ENCODE data around the gene FBXO7.

The FBXO7 gene

GRCh38 chr22:32538521-32538920 is 63.9 kb downstream of the FBXO7 start:
- Histone ChIP-seq H3K4me3 (ENCODE audit: low read length) (no peak overlapping the region), H4K20me1 (ENCODE audit: insufficient read depth, low read length) (no peaks in the 10 kb centered on the region), H3K9me3 (replicated peaks; ENCODE audit: insufficient read depth, low read length) (no peaks in the 10 kb centered on the region), H3K79me2 (ENCODE audit: low read length) (no peaks in the 10 kb centered on the region), H3K9ac (ENCODE audit: low read length) (no peak overlapping the region), H3K36me3 (replicated peaks; ENCODE audit: insufficient read depth, low read length) (no peaks in the 10 kb centered on the region), H3K27me3 (replicated peaks; ENCODE audit: insufficient read depth, low read length) (no peaks in the 10 kb centered on the region), H3K9me2 (replicated peaks; ENCODE audit: insufficient read depth, low read length) (no peaks in the 10 kb centered on the region), H3K4me2 (ENCODE audit: low read depth, low read length) (no peak overlapping the region), H3K4me1 (ENCODE audit: low read length) (peaks cover 41% of the 10 kb centered on the region), H2AFZ (ENCODE audit: low read length) (no peak overlapping the region), H3K27ac (ENCODE audit: low read length) (no peak overlapping the region), H3F3A (ENCODE audit: insufficient read depth, low read length) (peaks cover 17% of the 10 kb centered on the region)
- DNase-seq, result no peak
- no peak for TF ChIP-seq EZH2phosphoT487 (IDR thresholded peaks at IDR 0.05; ENCODE audit: low read length)

DNA sequence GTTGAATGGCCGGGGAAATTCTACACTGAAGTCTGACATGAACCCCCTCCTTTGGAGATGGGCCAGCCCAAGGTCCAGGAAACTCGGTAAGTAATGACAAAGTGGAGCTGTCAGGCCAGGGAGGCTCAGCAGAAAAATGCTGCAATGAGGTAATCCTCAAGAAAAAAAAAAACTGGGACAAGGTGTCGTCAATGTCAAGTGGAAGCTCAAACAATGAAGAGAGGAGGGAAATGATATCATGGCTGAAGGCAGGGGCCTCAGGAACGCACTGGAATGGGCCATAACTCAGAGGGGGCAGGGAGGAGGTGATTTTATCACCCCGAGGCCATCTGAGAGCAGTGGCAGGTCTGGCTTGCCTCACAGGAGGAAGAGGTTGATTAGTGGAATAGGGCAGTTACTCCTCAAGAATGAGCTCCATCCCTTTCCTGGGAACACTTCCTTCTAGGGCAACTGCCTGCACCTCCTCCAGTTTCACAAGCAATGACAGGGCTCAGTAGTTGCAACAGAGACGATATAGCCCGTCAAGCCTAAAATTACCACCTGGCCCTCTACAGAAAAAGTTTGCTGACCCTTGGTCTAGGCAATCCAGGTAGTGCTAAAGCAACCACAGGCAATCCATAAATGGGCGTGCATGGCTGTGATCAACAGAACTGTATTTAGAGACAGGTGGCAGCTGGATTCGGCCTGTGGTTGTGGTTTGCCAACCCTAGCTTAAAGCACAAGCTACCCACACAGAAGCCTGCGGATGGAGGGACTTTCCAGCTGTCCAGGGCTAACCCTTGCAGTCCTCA is 65.2 kb downstream of the FBXO7 start:
- H3K9me3 ChIP-seq (replicated peaks; ENCODE audit: insufficient read depth, low read length), result no peaks in the 10 kb centered on the region
- no peaks in the 10 kb centered on the region for H3K36me3 ChIP-seq (replicated peaks; ENCODE audit: insufficient read depth, low read length)
- no peaks in the 10 kb centered on the region for H3K27me3 ChIP-seq (replicated peaks; ENCODE audit: insufficient read depth, low read length)
- H3K4me1 ChIP-seq (ENCODE audit: low read length), result peaks cover 41% of the 10 kb centered on the region
- H4K20me1 ChIP-seq (ENCODE audit: insufficient read depth, low read length), result no peaks in the 10 kb centered on the region
- TF ChIP-seq EZH2 (optimal IDR thresholded peaks at IDR 0.05; ENCODE audit: low read depth, low read length), result no peak
- H3K9me2 ChIP-seq (replicated peaks; ENCODE audit: insufficient read depth, low read length), result no peaks in the 10 kb centered on the region
- H3K4me3 ChIP-seq (ENCODE audit: low read length), result 0 out of 2 replicates have a peak overlapping the region, but pooled peaks have one; percentile 9
- peaks cover 17% of the 10 kb centered on the region for H3F3A ChIP-seq (ENCODE audit: insufficient read depth, low read length)
- DNase-seq, result peak; percentile 94
- no peak overlapping the region for H3K9ac ChIP-seq (ENCODE audit: low read length)
- no peak overlapping the region for H2AFZ ChIP-seq (ENCODE audit: low read length)
- H3K27ac ChIP-seq (ENCODE audit: low read length), result peak overlapping the region; percentile 69
- no peaks in the 10 kb centered on the region for H3K79me2 ChIP-seq (ENCODE audit: low read length)
- H3K4me2 ChIP-seq (ENCODE audit: low read depth, low read length), result peak overlapping the region; percentile 54

DNA sequence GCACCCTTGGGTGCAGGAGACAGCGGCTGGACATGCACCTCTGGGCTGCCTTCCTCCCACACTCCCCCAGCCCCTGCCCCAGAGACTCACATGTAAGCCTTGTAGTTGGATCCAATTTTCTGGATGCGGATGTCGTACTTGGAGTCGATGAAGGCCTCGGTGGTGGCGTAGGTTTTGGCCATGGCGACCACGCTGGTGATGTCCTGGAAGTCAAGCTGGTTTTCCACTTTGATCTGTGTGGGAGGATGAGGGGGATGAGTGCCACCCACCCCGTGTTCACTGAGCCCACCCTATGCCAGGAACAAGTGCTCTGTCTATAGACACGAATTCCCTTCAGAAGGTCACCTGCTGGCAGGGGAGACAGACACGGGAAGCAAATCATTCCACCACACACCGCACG is 66.9 kb downstream of the FBXO7 start:
- no peaks in the 10 kb centered on the region for H3K36me3 ChIP-seq (replicated peaks; ENCODE audit: insufficient read depth, low read length)
- H3K9ac ChIP-seq (ENCODE audit: low read length), result no peak overlapping the region
- DNase-seq, result no peak
- H2AFZ ChIP-seq (ENCODE audit: low read length), result no peak overlapping the region
- peaks cover 32% of the 10 kb centered on the region for H3K4me1 ChIP-seq (ENCODE audit: low read length)
- H3F3A ChIP-seq (ENCODE audit: insufficient read depth, low read length), result peaks cover 13% of the 10 kb centered on the region
- no peak overlapping the region for H3K27ac ChIP-seq (ENCODE audit: low read length)
- no peak overlapping the region for H3K4me2 ChIP-seq (ENCODE audit: low read depth, low read length)
- no peaks in the 10 kb centered on the region for H3K9me2 ChIP-seq (replicated peaks; ENCODE audit: insufficient read depth, low read length)
- H3K79me2 ChIP-seq (ENCODE audit: low read length), result no peaks in the 10 kb centered on the region
- TF ChIP-seq EZH2 (optimal IDR thresholded peaks at IDR 0.05; ENCODE audit: low read depth, low read length) (no peak), EZH2phosphoT487 (IDR thresholded peaks at IDR 0.05; ENCODE audit: low read length) (no peak), CTCF (IDR thresholded peaks at IDR 0.05; ENCODE audit: low read length) (no peak)
- no peaks in the 10 kb centered on the region for H3K9me3 ChIP-seq (replicated peaks; ENCODE audit: insufficient read depth, low read length)
- no peak overlapping the region for H3K4me3 ChIP-seq (ENCODE audit: low read length)
- no peaks in the 10 kb centered on the region for H4K20me1 ChIP-seq (ENCODE audit: insufficient read depth, low read length)
- H3K27me3 ChIP-seq (replicated peaks; ENCODE audit: insufficient read depth, low read length), result no peaks in the 10 kb centered on the region

- H3K9me2 ChIP-seq (replicated peaks; ENCODE audit: insufficient read depth, low read length), result no peaks in the 10 kb centered on the region
- no peak overlapping the region for H2AFZ ChIP-seq (ENCODE audit: low read length)
- no peaks in the 10 kb centered on the region for H3K79me2 ChIP-seq (ENCODE audit: low read length)
- no peaks in the 10 kb centered on the region for H3K9me3 ChIP-seq (replicated peaks; ENCODE audit: insufficient read depth, low read length)
- no peaks in the 10 kb centered on the region for H3K27me3 ChIP-seq (replicated peaks; ENCODE audit: insufficient read depth, low read length)
- peaks cover 9% of the 10 kb centered on the region; the same call in 1 of the 2 replicates for H3F3A ChIP-seq (ENCODE audit: insufficient read depth, low read length)
- DNase-seq, result no peak
- H3K4me2 ChIP-seq (ENCODE audit: low read depth, low read length), result no peak overlapping the region
- no peaks in the 10 kb centered on the region for H3K36me3 ChIP-seq (replicated peaks; ENCODE audit: insufficient read depth, low read length)
- H3K4me3 ChIP-seq (ENCODE audit: low read length), result no peak overlapping the region
- no peak overlapping the region for H3K9ac ChIP-seq (ENCODE audit: low read length)
- TF ChIP-seq EZH2phosphoT487 (IDR thresholded peaks at IDR 0.05; ENCODE audit: low read length) (no peak), EZH2 (optimal IDR thresholded peaks at IDR 0.05; ENCODE audit: low read depth, low read length) (no peak), CTCF (IDR thresholded peaks at IDR 0.05; ENCODE audit: low read length) (no peak)
- H3K4me1 ChIP-seq (ENCODE audit: low read length), result peaks cover 27% of the 10 kb centered on the region
- H3K27ac ChIP-seq (ENCODE audit: low read length), result no peak overlapping the region
- H4K20me1 ChIP-seq (ENCODE audit: insufficient read depth, low read length), result no peaks in the 10 kb centered on the region
Measured at GRCh38 chr22:32542066-32542676, 67.6 kb downstream of the FBXO7 start.

All from MM.1S (cell line).